Lower leg skin (tissue), 4 donors: ENCODE results near the gene SEL1L2. TPM values are rescaled to one million over a fixed set of nuclear protein-coding genes. Genes with fewer than 3 reads are reported as not detected.

Experiments used
- DNase-seq, 2 donors: peaks; one replicate each; pipeline ENCODE4 v3.0.0-alpha.2; 2019; ENCODE audit warnings: low spot score in 2 of 2
- H3K4me3 ChIP-seq: fragments of 200-600 bp; sonication (generic); 2 replicates; pipeline ENCODE4 v1.5.1; 2017; ENCODE audit warnings: mild to moderate bottlenecking, low read depth; ENCODE audit not compliant: poor library complexity, severe bottlenecking
- CTCF ChIP-seq, 3 donors: fragments of 450-650 bp; IDR thresholded peaks; one replicate each; pipeline ENCODE4 v1.5.1; 2016; ENCODE audit warnings: antibody characterized with exemption in 3 of 3, mild to moderate bottlenecking in 3 of 3, moderate library complexity in 2 of 3
- POLR2A ChIP-seq, 2 donors: fragments of 450-650 bp; IDR thresholded peaks; one replicate each; pipeline ENCODE4 v1.6.1; 2016 to 2017; ENCODE audit warnings: antibody characterized with exemption in 2 of 2, mild to moderate bottlenecking in 1 of 2, moderate library complexity in 1 of 2
- WGBS, 2 donors: methylation state at CpG; one replicate each; pipeline ENCODE4 v1.1.5; 2018; 5-methylcytosine and 5-hydroxymethylcytosine counted together
- intact Hi-C: fragments of 100-400 bp; cut with DNase I; formaldehyde crosslinking; loops from one replicate; pipeline ENCODE4 v1.15.0; 2023; ENCODE audit warnings: low total_unique reads
- total RNA-seq, 4 donors: library from RNA; depleted of rRNA; stranded (reverse); fragments of >200 nt; gene quantifications; one replicate each; pipeline ENCODE4 v1.1.0, GENCODE V29; 2016

The SEL1L2 gene
- total RNA-seq, 4 donors from 2014 or later: not detected

- DNase-seq: no peak
- WGBS, 2 donors: 48 to 58% methylated on average over 4 of the region's 4 CpGs
- TF ChIP-seq CTCF (IDR thresholded peaks at IDR 0.05): no peak
- no peak for TF ChIP-seq POLR2A (IDR thresholded peaks at IDR 0.05)
- intact Hi-C loops: no loop called here
- H3K4me3 ChIP-seq: no peak overlapping the region
These were observed 150.9 kb downstream of the SEL1L2 start for GRCh38 chr20:13839421-13840092.

GRCh38 chr20:13838664-13839063, 151.8 kb downstream of the SEL1L2 start:
- no peak overlapping the region for H3K4me3 ChIP-seq
- TF ChIP-seq POLR2A (IDR thresholded peaks at IDR 0.05) (no peak), CTCF (IDR thresholded peaks at IDR 0.05) (no peak)
- intact Hi-C loops: no loop called here
- no peak for DNase-seq
- WGBS, 2 donors: 92 to 96% methylated on average over 7 of the region's 7 CpGs

GRCh38 chr20:13831476-13831875, 158.9 kb downstream of the SEL1L2 start:
- WGBS, 2 donors: 82 to 90% methylated on average over 3 of the region's 3 CpGs
- no peak for TF ChIP-seq CTCF (IDR thresholded peaks at IDR 0.05)
- no peak for TF ChIP-seq POLR2A (IDR thresholded peaks at IDR 0.05)
- DNase-seq: no peak
- no peak overlapping the region for H3K4me3 ChIP-seq
- intact Hi-C loops: no loop called here

- no peak overlapping the region for H3K4me3 ChIP-seq
- TF ChIP-seq CTCF (IDR thresholded peaks at IDR 0.05) (no peak), POLR2A (IDR thresholded peaks at IDR 0.05) (no peak)
- intact Hi-C loops: no loop called here
- no peak for DNase-seq
- 69 to 86% methylated on average over 4 to 5 of the region's 5 CpGs for WGBS, 2 donors
These were observed 164.9 kb downstream of the SEL1L2 start for GRCh38 chr20:13825465-13825864.

- TF ChIP-seq CTCF (IDR thresholded peaks at IDR 0.05) (no peak), POLR2A (IDR thresholded peaks at IDR 0.05) (no peak)
- intact Hi-C loops: no loop called here
- H3K4me3 ChIP-seq: no peak overlapping the region
- 94 to 100% methylated on average over 3 of the region's 3 CpGs for WGBS, 2 donors
- no peak for DNase-seq
These were observed 166.0 kb downstream of the SEL1L2 start for GRCh38 chr20:13824459-13824858.

GRCh38 chr20:13822459-13822858, 168.0 kb downstream of the SEL1L2 start:
- no peak overlapping the region for H3K4me3 ChIP-seq
- TF ChIP-seq CTCF (IDR thresholded peaks at IDR 0.05) (no peak), POLR2A (IDR thresholded peaks at IDR 0.05) (no peak)
- no peak for DNase-seq
- intact Hi-C loops: no loop called here
- WGBS, 2 donors: 73 to 78% methylated on average over 2 of the region's 2 CpGs
